GM19467 (cell line): ENCODE results near the gene CEP44.
A peak's percentile ranks its signal among the peaks of the same experiment; 100 is the strongest.
"Not testable (repeated sequence)": the region's sequence is repeated elsewhere in the genome, so short reads cannot be mapped to it uniquely, and the experiment has no call there.

Experiments
- ATAC-seq: cut with Tn5 transposase; IDR thresholded peaks from one replicate; pipeline ENCODE4 v1.9.1; 2021; ENCODE audit warnings: mild to moderate bottlenecking, moderate library complexity; ENCODE audit not compliant: unreplicated experiment

Gene CEP44

GRCh38 chr4:174283507-174284471 is at the start of gene CEP44, which contains the start of gene FBXO8:
Gene CEP44, plus strand, starts transcription at chr4:174283911. Its CDS starts 15,211 bp downstream, at chr4:174299122.
Gene FBXO8, minus strand, starts transcription at chr4:174283667. Its CDS starts 20,575 bp downstream, at chr4:174263092.
- peak; percentile 57 for ATAC-seq

- no peak for ATAC-seq
These were observed 47.4 kb upstream of the CEP44 start for GRCh38 chr4:174236359-174236758.

GRCh38 chr4:174241162-174241561 is 42.5 kb upstream of the CEP44 start:
- ATAC-seq, result no peak

GRCh38 chr4:174244441-174244840 is 39.3 kb upstream of the CEP44 start:
- ATAC-seq, result no peak

- ATAC-seq, result no peak
These were observed 38.0 kb upstream of the CEP44 start for GRCh38 chr4:174245714-174246113.

GRCh38 chr4:174248407-174248806 is 35.3 kb upstream of the CEP44 start:
- ATAC-seq, result no peak

- ATAC-seq, result no peak
These were observed 31.3 kb upstream of the CEP44 start for GRCh38 chr4:174252412-174252811.

- no peak for ATAC-seq
These were observed 29.1 kb upstream of the CEP44 start for GRCh38 chr4:174254613-174255012.

GRCh38 chr4:174255374-174255773 is 28.3 kb upstream of the CEP44 start:
- ATAC-seq, result no peak

- ATAC-seq, result no peak
These were observed 27.9 kb upstream of the CEP44 start for GRCh38 chr4:174255786-174256185.

GRCh38 chr4:174256277-174256713 is 27.4 kb upstream of the CEP44 start:
- ATAC-seq, result no peak

- ATAC-seq, result peak; percentile 7
These were observed 24.1 kb upstream of the CEP44 start for GRCh38 chr4:174259580-174259979.

- peak; percentile 84 for ATAC-seq
These were observed 23.6 kb upstream of the CEP44 start for GRCh38 chr4:174260099-174260498.

- ATAC-seq, result not testable (repeated sequence)
These were observed 22.3 kb upstream of the CEP44 start for GRCh38 chr4:174261432-174261831.

- ATAC-seq, result no peak
These were observed 20.9 kb upstream of the CEP44 start for GRCh38 chr4:174262624-174263444.

- no peak for ATAC-seq
These were observed 20.3 kb upstream of the CEP44 start for GRCh38 chr4:174263445-174263736.

- no peak for ATAC-seq
These were observed 17.8 kb upstream of the CEP44 start for GRCh38 chr4:174265916-174266315.

- ATAC-seq, result no peak
These were observed 17.3 kb upstream of the CEP44 start for GRCh38 chr4:174266416-174266815.

- no peak for ATAC-seq
These were observed 9.8 kb upstream of the CEP44 start for GRCh38 chr4:174273930-174274329.

- ATAC-seq, result no peak
These were observed 9.3 kb upstream of the CEP44 start for GRCh38 chr4:174274436-174274835.

- no peak for ATAC-seq
These were observed 8.6 kb upstream of the CEP44 start for GRCh38 chr4:174275101-174275500.

GRCh38 chr4:174277433-174277832 is 6.3 kb upstream of the CEP44 start:
- no peak for ATAC-seq
